Endothelial cell of umbilical vein (primary cell): Measurements from ENCODE around the gene PLA2G4F. TPM values are rescaled to one million over a fixed set of nuclear protein-coding genes. Genes with fewer than 3 reads are reported as not detected.

ENCODE experiments used
- BruUV-seq: library from RNA; stranded (reverse); fragments of 400-500 nt; replicated peaks from 2 replicates; lab custom pipeline; 2021; lab: Mats Ljungman, UMichigan
- CTCF ChIA-PET: fragments of 300-600, 350-600 bp; sonication (Branson Sonifier 250); formaldehyde crosslinking; loops from one replicate; lab custom pipeline; 2021; ENCODE audit warnings: antibody characterized with exemption, inconsistent platforms; lab: Charles Lee
- POLR2A ChIA-PET: fragments of 300-600, 350-600 bp; sonication (Branson Sonifier 250); formaldehyde crosslinking; loops from one replicate; lab custom pipeline; 2021; ENCODE audit warnings: antibody characterized with exemption, inconsistent platforms; lab: Charles Lee
- DNase-seq: peaks from one replicate; pipeline ENCODE4 v3.0.0-alpha.2; 2011; ENCODE audit warnings: low read depth, low spot score
- FAIRE-seq: peaks from 2 replicates; lab custom pipeline; 2011; peaks lifted over from hg19 to GRCh38; lab: Jason Lieb, UNC
- H2AFZ ChIP-seq: 2 replicates; pipeline ENCODE4 v1.6.0; 2012; ENCODE audit warnings: low read depth, low read length, control low read depth, inconsistent platforms
- H3K27ac ChIP-seq: 2 replicates; pipeline ENCODE4 v1.5.1; 2011; ENCODE audit warnings: low read depth, mild to moderate bottlenecking, control low read depth, low read length, moderate library complexity; ENCODE audit not compliant: insufficient read depth
- H3K27me3 ChIP-seq, 2 experiments: 2 replicates each; pipeline versions ENCODE4 v1.6.0 to v1.6.1; 2011; ENCODE audit warnings: low read length in 2 of 2, mixed read lengths in 1 of 2; ENCODE audit not compliant: control insufficient read depth in 2 of 2, insufficient read depth in 2 of 2
- H3K36me3 ChIP-seq, 2 experiments: 2 replicates in 1 of 2; 3 replicates in 1 of 2; pipeline ENCODE4 v1.5.1; 2011; ENCODE audit warnings: low read length in 2 of 2, mild to moderate bottlenecking in 1 of 2, moderate library complexity in 1 of 2; ENCODE audit not compliant: control insufficient read depth in 2 of 2, insufficient read depth in 2 of 2; ENCODE audit errors: extremely low read depth in 1 of 2
- H3K4me1 ChIP-seq: 3 replicates; pipeline ENCODE4 v1.5.1; 2011; ENCODE audit warnings: mild to moderate bottlenecking, low read length; ENCODE audit not compliant: control insufficient read depth, insufficient read depth; ENCODE audit errors: extremely low read depth
- H3K4me2 ChIP-seq: 2 replicates; pipeline ENCODE4 v1.6.1; 2011; ENCODE audit warnings: low read length, control low read depth, mixed read lengths; ENCODE audit not compliant: insufficient read depth
- H3K4me3 ChIP-seq, 3 experiments: fragments of 200-600 bp in 1 of 3; sonication (generic), shearing (Covaris generic) in 1 of 3; replicated peaks in 1 of 3; 2 replicates each; pipeline ENCODE4 v1.5.1; 2011 to 2016; ENCODE audit warnings: control low read depth in 3 of 3, low read length in 3 of 3, mild to moderate bottlenecking in 2 of 3, inconsistent platforms in 1 of 3, low read depth in 1 of 3, moderate library complexity in 1 of 3; ENCODE audit not compliant: insufficient read depth in 1 of 3
- H3K79me2 ChIP-seq: 2 replicates; pipeline ENCODE4 v1.6.0; 2012; ENCODE audit warnings: low read length, inconsistent platforms; ENCODE audit not compliant: control insufficient read depth, insufficient read depth
- H3K9ac ChIP-seq: replicated peaks from 2 replicates; pipeline ENCODE3; 2011; ENCODE audit warnings: low read length, control low read depth; ENCODE audit not compliant: insufficient read depth; ENCODE audit errors: extremely low read depth
- H3K9me1 ChIP-seq: replicated peaks from 3 replicates; pipeline ENCODE4 v1.6.0; 2011; ENCODE audit warnings: mild to moderate bottlenecking, low read length; ENCODE audit not compliant: control insufficient read depth, insufficient read depth; ENCODE audit errors: extremely low read depth
- H3K9me3 ChIP-seq: replicated peaks from 2 replicates; pipeline ENCODE4 v1.5.1; 2012; ENCODE audit warnings: low read length, inconsistent platforms; ENCODE audit not compliant: control insufficient read depth, insufficient read depth
- H4K20me1 ChIP-seq: replicated peaks from 2 replicates; pipeline ENCODE3; 2011; ENCODE audit warnings: mild to moderate bottlenecking, low read length; ENCODE audit not compliant: control insufficient read depth, insufficient read depth; ENCODE audit errors: extremely low read depth
- CTCF ChIP-seq, 2 donors: IDR thresholded peaks; 1 replicate in 1 of 2; 2 replicates in 1 of 2; pipeline ENCODE4 v1.5.1; 2011; ENCODE audit warnings: low read length in 2 of 2, mild to moderate bottlenecking in 2 of 2, moderate library complexity in 2 of 2, control low read depth in 1 of 2, inconsistent platforms in 1 of 2, low read depth in 1 of 2; ENCODE audit not compliant: insufficient read depth in 1 of 2; ENCODE audit errors: extremely low read depth in 1 of 2
- EZH2 ChIP-seq: IDR thresholded peaks from 2 replicates; pipeline ENCODE4 v1.6.1; 2012; ENCODE audit warnings: borderline replicate concordance, low read depth, mild to moderate bottlenecking, moderate library complexity, low read length, inconsistent platforms; ENCODE audit not compliant: severe bottlenecking
- FOS ChIP-seq: IDR thresholded peaks from 2 replicates; pipeline ENCODE4 v1.6.1; 2011; ENCODE audit warnings: mild to moderate bottlenecking, low read length, moderate library complexity, borderline replicate concordance; ENCODE audit not compliant: insufficient read depth
- GATA2 ChIP-seq: IDR thresholded peaks from 2 replicates; pipeline ENCODE4 v1.7.0; 2011; ENCODE audit warnings: low read depth, mild to moderate bottlenecking, moderate library complexity, mixed read lengths, low read length; ENCODE audit not compliant: insufficient read length, insufficient read depth
- JUN ChIP-seq: IDR thresholded peaks from 2 replicates; pipeline ENCODE4 v1.6.1; 2011; ENCODE audit warnings: borderline replicate concordance, low read depth; ENCODE audit not compliant: insufficient read length, insufficient read depth
- MAX ChIP-seq: IDR thresholded peaks from 2 replicates; pipeline ENCODE4 v1.6.1; 2011; ENCODE audit not compliant: insufficient read depth, insufficient read length
- MYC ChIP-seq: IDR thresholded peaks from one replicate; pipeline ENCODE4 v1.6.1; 2011; ENCODE audit warnings: mild to moderate bottlenecking, low read depth, low read length
- POLR2A ChIP-seq: IDR thresholded peaks from 2 replicates; pipeline ENCODE4 v1.6.1; 2012; ENCODE audit warnings: low read depth, mild to moderate bottlenecking, control low read depth, low read length
- POLR2AphosphoS5 ChIP-seq: IDR thresholded peaks from 2 replicates; pipeline ENCODE4 v1.6.1; 2012; ENCODE audit warnings: low read depth, mild to moderate bottlenecking, control low read depth, low read length, moderate library complexity; ENCODE audit not compliant: insufficient read depth
- dilution Hi-C: fragments of 300-500 bp; cut with MboI; formaldehyde crosslinking; loops from one replicate; pipeline ENCODE4 v1.15.0; 2019; ENCODE audit warnings: low sequenced_read_pairs; ENCODE audit not compliant: extremely low pct_ligation_motif_present
- intact Hi-C: fragments of 100-400 bp; cut with micrococcal nuclease; formaldehyde crosslinking; loops from one replicate; pipeline ENCODE4 v1.10.0; 2022
- polyA plus RNA-seq, 4 experiments: library from polyadenylated mRNA; depleted of rRNA in 3 of 4; stranded (reverse) in 3 of 4; unstranded in 1 of 4; fragments of >200 nt; gene quantifications; 2 replicates each; pipeline versions ENCODE4 v1.2.1 to v1.2.3, GENCODE V29; 2011 to 2012; ENCODE audit warnings: missing spikeins in 1 of 4
- total RNA-seq: library from RNA; stranded (reverse); gene quantifications from 2 replicates; pipeline ENCODE4 v1.2.3, GENCODE V29; 2021

Gene PLA2G4F
- total and polyA plus RNA-seq, 2 donors (not counting 3 experiments of a cell fraction or from before 2014, with no cell fraction given) = not detected

GRCh38 chr15:42108806-42109205 is 47.6 kb downstream of the PLA2G4F start:
- Histone ChIP-seq H3K4me2 (no peak overlapping the region), H3K9me3 (no peaks in the 10 kb centered on the region), H3K79me2 (no peaks in the 10 kb centered on the region), H3K9ac (no peak overlapping the region), H3K4me1 (no peaks in the 10 kb centered on the region), H3K9me1 (no peaks in the 10 kb centered on the region), H4K20me1 (no peaks in the 10 kb centered on the region), H2AFZ (no peak overlapping the region), H3K27ac (no peak overlapping the region), H3K4me3 (no peak overlapping the region), H3K36me3 (no peaks in the 10 kb centered on the region), H3K27me3 (peaks cover 8 to 13% of the 10 kb centered on the region in 2 experiments)
- no peak for FAIRE-seq
- dilution Hi-C loops (no loop called here), intact Hi-C loops (no loop called here)
- ChIA-PET CTCF (interaction anchor here (1.1 to 2.7 kb wide), 3 partner anchors 10 to 30 kb away, joined by 3 to 8 read pairs (median 6); no protein-coding TSS in a partner anchor), POLR2A (no interaction called here)
- no peak for TF ChIP-seq JUN
- no peak for TF ChIP-seq POLR2AphosphoS5
- no peak for TF ChIP-seq MYC
- no peak for DNase-seq
- BruUV-seq = no TSS peak

GRCh38 chr15:42108189-42108588 is 48.2 kb downstream of the PLA2G4F start:
- ChIA-PET POLR2A (no interaction called here), CTCF (interaction anchor here (0.8 to 1.2 kb wide), 3 partner anchors 22 to 30 kb away, joined by 3 to 6 read pairs (median 3); no protein-coding TSS in a partner anchor)
- Histone ChIP-seq H3K4me3 (no peak overlapping the region), H3K9me3 (no peaks in the 10 kb centered on the region), H3K4me2 (no peak overlapping the region), H2AFZ (no peak overlapping the region), H3K27ac (no peak overlapping the region), H3K27me3 (peaks cover 8 to 13% of the 10 kb centered on the region in 2 experiments), H3K9me1 (no peaks in the 10 kb centered on the region), H3K79me2 (no peaks in the 10 kb centered on the region), H4K20me1 (no peaks in the 10 kb centered on the region), H3K36me3 (no peaks in the 10 kb centered on the region), H3K4me1 (no peaks in the 10 kb centered on the region), H3K9ac (no peak overlapping the region)
- no TSS peak for BruUV-seq
- intact Hi-C loops (no loop called here), dilution Hi-C loops (no loop called here)
- no peak for FAIRE-seq
- TF ChIP-seq MYC (no peak), FOS (no peak), GATA2 (no peak), JUN (no peak), POLR2AphosphoS5 (no peak), CTCF (IDR thresholded peaks at IDR 0.05; ENCODE audit: extremely low read depth in 1 of 2, insufficient read depth in 1 of 2, low read depth in 1 of 2, low read length in 2 of 2) (no peak), POLR2A (no peak), EZH2 (no peak), MAX (no peak)
- no peak for DNase-seq
